GM21360 (cell line): ENCODE results near the gene EBF3.

Source experiments
- ATAC-seq: cut with Tn5 transposase; IDR thresholded peaks from one replicate; pipeline ENCODE4 v1.9.1; 2021; ENCODE audit warnings: mild to moderate bottlenecking, moderate library complexity; ENCODE audit not compliant: unreplicated experiment

The EBF3 gene

DNA sequence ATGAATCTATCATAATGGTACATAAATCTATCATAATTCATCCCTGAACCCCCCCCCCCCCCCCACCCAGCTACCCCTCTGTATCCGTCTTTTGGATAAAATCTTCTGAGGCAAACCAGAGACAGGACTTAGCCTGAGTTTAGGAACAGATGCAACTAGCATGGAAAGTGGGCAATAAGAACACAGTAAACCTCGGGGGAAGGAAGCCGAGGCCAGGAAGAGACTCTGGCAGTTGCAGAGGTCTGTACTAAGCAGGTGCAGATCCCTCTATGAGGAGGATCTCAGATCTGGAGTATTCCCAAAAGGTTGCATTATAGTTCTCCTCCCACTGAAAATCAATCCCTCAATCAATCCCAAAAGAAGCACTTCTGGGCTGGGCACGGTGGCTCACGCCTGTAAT, 87.2 kb downstream of the EBF3 start:
- ATAC-seq = no peak

DNA sequence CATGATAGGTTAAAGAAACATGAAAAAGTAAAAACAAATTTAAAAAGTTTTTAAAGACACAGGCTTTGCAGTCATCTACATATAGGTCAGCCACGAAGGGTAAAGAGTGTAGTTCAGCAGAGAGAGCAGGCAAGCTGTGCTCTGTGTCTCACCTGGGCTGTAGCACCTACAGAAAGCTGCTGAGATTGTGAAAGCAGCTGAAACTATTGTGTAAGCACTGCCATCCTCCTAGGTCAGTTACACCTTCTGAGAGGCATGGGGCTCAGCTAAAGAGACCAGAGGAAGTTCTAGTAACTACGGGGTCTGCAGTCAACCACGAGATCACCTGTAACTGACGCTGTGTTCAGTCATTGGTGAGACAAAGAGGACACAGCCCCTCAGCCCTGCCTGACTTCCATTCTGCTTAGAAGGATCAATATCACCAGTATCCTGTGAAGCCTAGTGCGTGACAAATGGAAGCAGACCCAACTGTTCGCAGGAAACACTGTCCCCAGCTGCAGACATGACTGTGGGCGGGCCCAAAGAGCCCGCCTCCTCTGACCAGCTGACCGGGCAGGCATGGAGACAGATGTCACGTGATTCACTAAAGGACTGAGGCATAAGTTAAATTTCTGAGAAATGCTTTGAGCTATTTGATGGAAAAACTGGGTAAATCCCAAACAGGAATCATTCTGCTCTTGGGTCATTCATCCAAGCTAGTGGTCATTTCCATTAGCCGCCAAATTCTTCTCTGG, 87.9 kb downstream of the EBF3 start:
- no peak for ATAC-seq

DNA sequence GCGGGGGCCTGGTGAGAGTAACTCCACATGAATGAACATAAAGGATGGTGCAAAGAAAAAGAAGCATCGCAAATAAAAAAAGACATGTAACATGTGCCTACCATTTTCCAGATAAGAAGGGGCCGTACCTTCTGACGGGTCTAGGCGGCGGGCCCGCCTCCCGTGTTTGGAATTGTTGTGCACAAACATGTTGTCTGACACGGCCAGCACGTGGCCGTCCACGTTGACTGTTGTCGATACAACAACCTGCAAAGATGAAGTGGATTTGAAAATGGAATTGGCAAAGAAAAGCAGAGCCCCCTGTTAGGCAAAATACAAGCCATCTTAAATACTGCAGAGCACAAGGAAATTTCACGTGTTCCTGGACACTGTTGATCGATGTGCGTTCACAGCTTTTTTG, 90.7 kb downstream of the EBF3 start:
- no peak for ATAC-seq

DNA sequence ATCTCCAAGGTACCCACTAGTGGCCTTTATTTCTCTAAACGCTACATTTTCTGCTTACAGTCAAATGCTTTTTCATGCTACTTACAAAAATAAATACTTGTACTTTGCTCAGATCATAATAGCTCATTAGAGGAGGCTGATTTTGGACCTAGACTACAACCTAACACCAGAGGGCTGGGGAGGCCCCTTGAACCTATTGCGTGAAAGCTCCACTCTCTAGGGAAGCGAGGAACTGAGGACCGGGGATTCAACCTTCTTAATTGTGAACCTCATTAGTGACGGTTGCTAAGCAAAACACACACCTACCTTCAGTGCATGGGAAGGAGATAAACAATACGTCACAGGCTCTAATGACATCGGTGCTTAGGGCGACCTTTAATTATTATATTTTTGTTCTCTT, 92.1 kb downstream of the EBF3 start:
- no peak for ATAC-seq

DNA sequence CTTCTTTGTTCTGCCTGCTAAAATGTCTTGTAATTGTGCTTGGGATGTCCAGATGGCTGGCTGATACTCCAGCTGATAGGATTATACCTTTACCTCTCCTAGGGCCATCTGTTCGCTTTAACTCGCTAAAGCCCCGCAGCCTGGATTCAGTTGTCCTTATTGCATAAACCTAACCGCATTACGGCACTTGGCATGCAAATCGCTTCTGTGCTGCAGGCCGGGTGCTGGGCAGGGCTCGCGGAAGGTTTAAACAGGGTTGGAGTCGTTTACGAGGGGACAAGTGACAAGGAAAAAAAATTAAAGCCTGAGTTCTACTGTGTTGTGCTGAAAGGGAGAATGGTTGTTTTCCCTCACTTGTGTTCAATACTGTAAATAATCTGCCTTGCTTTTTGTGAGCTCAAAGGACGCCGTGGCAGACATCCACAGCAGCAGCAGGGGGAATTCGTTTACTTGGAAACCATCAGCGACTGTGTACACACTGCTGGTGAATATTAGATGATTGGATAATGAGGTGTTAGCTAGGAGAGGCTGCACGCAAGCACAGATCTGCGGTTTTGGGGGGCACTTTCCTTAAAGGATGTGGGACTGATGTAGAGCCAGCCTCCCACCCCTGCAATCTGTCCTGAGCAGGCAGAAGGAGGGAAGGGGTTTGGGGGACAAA, 93.0 kb downstream of the EBF3 start:
- no peak for ATAC-seq

DNA sequence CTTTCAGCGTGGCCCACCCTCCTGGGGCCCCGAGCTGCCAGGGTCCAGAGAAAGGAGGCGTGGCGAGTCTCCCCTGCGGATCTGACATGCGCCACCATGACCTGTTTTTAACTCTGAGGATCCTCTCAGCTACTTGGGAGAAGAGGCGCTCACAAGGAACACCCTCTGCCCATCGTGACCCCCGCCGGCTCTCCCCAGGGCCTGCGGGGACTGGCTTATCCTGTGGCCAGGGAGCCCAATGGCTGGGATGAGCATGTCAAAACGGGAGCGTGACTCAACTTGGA, 93.7 kb downstream of the EBF3 start:
- no peak for ATAC-seq

DNA sequence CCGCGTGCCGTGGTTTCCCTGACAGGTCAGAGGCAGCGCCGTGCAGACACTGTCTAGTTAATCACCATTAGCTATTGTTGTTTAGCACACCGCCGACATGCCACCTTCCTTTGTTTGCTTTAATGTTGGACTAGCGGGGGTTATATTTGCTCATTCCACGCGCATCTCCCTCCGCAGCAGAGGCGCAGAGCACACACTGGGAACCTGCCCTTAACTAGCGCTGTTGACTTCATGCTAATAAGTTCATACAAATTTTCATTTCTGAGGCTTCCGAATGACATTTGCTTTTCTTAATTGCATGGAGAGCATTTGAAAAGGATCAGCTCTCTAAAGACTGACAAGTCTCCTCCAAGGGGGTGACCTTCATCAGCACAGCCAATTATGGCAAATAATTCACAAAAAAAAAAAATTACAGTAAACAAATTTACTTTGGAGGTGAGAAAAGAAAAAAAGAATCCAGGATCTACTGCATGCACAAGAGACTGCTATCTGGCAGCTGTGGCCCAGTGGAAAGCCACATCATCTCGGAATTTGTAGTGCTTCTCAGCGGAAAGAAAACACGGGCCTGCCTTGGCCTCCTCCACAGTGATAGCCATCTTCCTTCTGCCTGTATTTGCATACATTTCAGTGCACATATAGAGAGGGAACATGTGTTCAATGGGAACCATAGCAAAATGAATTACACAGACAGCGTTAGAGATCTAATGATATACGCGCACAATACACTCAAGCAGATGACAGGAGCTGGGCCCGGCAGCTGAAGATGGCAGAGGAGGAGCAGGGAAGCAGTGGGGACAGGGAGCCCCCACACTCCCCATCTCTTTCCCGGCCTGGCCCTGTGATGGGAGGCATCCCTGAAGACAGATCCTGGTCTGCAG, 94.2 kb downstream of the EBF3 start:
- ATAC-seq = no peak

DNA sequence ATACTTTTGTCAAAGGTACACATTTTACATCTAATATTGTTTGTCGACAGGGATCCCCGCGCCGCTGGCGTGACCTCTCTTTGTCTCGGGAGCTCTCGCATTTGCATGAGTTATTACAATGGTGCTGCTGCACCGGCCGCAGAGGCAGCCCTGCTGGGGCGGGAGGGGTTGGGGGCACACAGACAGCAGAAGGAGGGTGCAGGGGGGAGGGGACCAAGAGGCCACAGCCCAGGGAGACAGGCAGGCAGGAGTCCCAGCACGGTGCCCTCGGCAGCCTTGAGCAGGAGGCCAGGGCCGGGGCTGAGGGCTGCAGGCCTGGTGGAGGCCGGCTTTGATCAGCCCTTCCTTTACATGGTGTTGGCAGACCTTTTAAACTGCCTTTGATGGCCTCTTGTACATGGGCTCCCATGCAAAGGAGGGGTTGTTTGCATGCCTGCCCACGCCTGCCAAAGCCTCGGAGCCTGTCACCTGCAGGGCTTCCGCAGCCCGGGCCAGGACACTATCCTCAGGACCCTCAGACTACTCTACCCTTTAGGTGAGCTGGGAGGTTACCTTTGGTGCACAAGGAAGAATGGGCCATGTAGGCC, 95.5 kb downstream of the EBF3 start:
- no peak for ATAC-seq

DNA sequence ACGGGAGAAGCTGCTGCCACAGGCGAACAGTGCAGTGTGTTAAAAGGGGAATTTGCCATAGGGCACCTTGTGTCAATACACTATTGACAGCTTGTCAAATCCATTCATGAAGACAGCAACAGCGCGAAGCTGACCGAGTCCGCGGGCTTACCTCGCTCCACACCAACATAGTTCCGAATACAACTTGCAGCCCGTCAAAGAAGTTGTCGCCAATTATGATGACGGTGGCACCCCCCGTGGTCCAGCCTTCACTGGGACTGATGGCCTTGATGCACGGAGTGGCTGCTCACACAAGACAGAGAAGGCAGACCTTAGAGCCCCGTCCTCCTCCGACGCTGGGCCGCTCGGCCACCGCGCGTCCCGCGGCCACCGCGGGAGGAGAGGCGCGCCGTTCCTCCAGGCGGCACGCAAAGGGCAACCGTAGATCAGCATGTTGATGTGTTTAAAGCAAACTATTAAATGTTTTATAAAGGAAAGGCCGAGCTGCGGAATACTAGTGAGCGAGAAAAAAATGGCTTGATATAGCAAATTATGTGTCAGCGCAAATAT, 96.4 kb downstream of the EBF3 start:
- ATAC-seq = no peak

DNA sequence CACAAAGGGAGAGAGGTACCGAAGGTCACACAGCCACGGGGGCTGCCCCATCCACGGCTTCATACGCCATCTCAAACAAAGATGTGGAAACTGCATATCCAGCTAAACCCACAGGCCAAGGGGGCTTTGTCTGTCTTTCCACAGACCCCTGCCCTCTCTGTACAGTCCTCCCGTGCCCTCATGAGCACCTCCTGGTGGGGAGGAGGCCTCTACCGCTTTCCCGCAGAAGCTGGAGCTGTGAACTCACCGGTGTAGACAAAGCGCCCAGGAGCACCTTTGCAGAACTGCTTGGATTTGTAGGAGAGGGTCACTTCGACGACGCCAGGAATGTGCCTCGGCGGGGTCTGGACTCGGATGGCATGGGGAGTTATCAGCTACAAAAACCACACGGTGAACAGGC, 97.2 kb downstream of the EBF3 start:
- ATAC-seq = no peak

DNA sequence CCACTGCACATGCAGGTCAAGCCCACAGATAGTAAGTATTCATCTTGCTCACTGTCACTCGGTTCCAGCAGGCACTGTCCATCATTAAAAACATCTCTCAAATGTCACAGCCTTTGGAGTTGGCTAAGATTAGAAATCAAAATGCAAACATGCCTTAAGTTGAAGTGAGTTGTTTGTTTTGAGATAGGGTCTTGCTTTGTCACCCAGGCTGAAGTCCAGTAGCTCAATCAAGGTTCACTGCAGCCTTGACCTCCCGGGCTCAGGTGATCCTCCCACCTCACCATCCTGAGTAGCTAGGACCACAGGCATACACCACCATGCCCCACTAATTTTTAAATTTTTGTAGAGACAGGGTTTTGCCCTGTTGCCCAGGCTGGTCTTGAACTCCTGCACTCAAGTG, 98.1 kb downstream of the EBF3 start:
- ATAC-seq = no peak

DNA sequence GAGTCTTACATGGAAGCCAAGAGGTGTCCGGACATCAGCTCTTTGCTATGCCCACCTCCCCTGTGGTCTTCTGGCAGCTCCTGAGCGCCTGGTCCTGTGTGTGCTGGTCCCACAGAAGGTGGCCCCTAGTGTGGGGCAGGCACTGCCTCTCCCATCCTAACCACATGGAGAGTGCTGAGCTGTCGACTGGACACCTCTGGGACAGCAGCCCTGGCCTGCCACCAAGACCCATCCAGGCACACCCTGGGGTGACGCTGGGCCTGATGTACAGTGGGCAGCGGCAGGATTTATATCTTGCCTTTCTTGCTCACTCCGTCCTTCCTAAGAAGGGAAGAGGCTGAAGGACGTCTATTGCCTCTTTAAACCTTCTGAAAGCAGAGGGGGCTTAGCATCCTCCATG, 98.7 kb downstream of the EBF3 start:
- ATAC-seq = no peak

DNA sequence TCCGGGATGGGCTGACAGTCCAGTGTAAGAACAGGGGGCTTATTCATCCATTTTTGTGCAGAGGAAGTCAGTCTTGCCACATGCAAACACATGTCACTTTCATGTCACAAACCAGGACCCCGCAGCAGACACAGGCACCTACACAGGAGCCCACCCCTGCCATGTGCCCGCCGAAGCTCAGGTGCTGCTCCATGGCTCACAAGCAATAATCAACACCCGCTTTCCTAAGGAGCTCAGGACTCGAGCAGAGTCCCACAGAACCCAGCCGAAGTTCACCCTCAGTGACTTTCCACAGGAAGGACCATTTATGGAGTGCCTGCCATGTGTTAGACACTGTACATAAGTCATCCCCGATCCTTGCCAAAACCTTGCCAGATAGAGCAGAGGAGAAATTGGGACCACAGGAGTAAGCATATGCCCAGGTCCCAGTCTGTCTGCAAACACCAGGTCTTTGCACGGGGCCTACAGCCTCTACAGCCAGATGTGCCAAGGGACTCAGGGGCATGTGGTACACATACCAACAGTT, 99.4 kb downstream of the EBF3 start:
- no peak for ATAC-seq

DNA sequence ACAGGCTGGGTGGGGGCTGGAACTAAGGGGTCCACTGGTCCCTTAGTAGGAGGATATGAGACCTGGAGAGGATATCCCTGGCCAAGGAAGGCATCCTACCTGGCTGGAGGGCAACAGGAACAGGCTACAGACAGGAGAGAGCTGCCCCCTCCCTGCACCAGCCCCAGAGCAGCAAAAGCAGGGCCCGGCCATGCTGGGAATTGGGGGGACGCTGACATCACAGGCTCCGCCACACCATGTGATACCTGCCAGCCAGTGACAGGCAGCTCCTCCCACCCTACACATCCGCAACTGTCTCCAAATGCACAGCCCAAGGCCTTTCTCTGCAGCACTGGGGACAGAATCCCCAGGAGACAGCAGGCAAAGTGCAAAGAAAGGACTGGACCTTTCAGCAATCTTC, 100.0 kb downstream of the EBF3 start:
- ATAC-seq = no peak

DNA sequence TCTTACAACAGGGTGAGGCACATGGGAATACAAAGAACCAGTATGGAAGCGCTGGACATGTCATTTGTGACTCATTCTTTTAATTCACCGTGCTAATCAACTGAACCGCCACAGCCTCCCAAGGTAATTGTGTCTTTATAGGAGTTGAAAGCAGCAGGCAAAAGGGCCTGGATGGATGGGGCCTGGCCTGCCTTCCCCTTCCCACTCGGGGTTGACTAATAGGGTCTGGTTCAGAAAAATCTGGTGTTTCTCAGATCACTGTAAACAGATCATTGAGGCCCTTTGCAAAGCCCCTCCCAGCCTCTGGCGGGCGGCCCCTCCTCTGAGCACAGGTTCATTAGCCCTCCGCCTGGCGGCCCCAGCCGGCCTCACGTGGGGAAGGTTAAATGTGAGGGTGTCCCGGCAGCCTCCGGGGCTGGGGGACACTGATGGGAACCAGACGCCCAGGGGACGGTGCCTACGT, 100.8 kb downstream of the EBF3 start:
- no peak for ATAC-seq

DNA sequence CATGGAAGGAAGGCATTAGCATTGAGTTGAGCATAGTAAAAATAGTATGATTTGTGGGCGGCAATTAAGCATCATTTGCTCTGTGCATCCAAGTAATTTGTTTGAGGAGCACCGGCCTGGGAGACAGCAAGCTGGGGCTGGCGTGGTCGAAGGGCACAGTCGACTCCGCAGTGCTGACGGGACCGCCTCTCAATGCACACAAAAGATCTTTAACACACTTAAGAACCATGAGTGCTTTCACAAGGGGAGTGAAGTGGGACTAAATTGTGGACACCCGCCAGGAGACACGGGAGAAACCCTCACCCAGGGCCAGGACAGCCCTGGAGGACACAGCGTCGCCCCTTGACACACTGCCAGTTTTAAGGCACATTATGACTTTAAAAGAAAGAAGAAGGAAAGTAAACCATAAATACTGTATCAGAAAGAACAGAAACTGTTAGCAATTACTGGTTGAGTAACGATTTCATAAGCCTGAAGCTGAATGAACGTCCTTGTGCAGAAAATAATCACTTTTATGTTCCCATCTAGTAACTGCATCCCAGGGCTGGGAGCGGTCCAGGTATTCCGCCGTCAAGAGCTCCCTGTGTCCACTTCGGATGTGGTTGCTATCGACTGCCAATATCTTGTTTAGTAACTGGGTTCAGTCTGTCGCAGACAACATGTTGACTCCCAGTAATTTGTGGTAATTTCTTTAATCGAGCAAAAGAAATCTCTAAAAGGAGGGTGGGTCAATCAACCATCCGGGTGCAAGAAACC, 102.1 kb downstream of the EBF3 start:
- ATAC-seq = no peak

DNA sequence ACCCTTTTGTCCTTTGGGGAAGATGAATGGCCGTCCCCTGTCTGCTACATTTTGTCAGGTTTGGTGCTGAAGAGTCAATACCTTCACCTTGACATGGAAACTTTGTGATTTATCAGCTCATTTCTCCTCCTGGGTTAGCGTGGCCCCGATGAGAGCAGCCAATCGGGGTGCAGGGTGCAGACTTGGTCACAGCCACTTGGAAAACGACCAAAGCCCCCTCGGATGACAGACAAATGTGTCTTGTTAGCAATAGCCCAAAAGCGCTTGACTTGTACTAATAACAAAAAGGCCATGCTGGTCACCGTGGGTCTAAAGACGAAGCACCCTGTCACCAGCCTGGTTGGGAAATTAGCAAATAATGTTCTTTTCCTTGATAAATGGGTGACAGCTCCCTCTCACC, 103.7 kb downstream of the EBF3 start:
- no peak for ATAC-seq

DNA sequence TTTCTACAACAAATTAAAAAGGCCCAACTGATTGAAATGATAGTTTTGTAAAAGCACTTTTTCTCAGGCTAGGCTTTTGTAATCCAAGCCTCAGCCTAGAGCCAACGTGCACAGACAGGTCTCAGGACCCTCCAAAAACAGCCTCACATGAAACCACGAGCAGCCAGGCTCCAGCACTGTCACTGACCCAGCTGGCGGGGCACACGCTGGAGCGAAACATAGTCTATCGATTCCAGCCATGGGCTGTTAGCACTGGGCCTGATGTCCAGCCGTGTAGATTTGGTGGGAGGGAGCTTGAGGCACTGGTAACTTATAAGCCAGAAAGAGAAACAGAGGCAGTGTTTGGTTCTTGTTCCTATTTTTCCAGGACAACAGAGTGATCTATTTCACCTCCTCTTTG, 104.5 kb downstream of the EBF3 start:
- no peak for ATAC-seq

DNA sequence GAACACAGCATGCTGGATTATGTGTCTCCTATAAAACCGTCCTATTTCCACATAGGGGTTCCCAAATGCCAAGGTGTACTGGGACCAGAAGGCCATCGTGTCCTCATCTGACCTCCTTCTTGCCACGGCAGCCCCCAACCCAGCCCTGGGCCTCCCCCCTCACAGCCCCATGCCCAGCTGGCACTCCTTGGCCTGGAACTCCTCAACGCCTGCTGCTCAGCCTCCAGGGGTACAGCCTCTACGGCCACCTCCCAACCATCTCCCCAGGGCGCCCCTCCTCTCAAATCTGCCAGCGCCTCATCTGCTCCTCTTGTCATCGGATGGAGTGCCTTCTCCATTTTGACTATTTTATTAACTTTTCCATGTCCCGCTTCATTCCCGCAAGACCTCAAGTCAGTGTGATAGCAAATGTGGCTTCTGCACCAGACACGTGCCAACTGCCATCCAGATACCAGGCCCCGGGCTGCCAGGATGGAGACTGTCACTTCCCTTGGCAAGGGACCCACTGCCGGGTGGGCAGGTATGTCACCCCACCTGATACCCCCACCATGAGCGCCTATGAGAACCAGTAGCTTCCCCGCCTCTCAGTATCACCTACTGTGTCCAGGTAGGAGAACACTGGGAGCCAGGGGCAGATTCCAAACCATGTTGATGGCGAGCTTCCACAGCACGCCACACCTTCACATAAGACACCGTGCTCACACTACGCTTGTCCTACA, 106.7 kb downstream of the EBF3 start:
- ATAC-seq = no peak
